Transverse colon (tissue), 4 donors: ENCODE results near the gene CHST13. TPM values are rescaled to one million over a fixed set of nuclear protein-coding genes. Genes with fewer than 3 reads are reported as not detected.

Experiments used
- DNase-seq: peaks from one replicate; pipeline ENCODE4 v3.0.0-alpha.2; 2019
- H3K27ac ChIP-seq, 4 donors: fragments of 200-600 bp; sonication (generic); 2 replicates each; pipeline ENCODE4 v1.5.1; 2016 to 2018; ENCODE audit warnings: inconsistent platforms in 4 of 4
- H3K27me3 ChIP-seq: fragments of 200-600 bp; sonication (generic); 2 replicates; pipeline ENCODE4 v1.5.1; 2017; ENCODE audit warnings: inconsistent platforms
- H3K36me3 ChIP-seq, 4 donors: fragments of 200-600 bp; sonication (generic); 2 replicates each; pipeline ENCODE4 v1.5.1; 2017 to 2019; ENCODE audit warnings: inconsistent platforms in 4 of 4
- H3K4me1 ChIP-seq, 4 donors: fragments of 200-600 bp; sonication (generic); 2 replicates each; pipeline ENCODE4 v1.5.1; 2017 to 2020; ENCODE audit warnings: inconsistent platforms in 4 of 4
- H3K4me3 ChIP-seq, 4 donors: fragments of 200-600 bp; sonication (generic); 1 replicate in 1 of 4; 2 replicates in 3 of 4; pipeline versions ENCODE4 v1.5.1 to v1.6.1; 2017 to 2019; ENCODE audit warnings: inconsistent platforms in 4 of 4
- H3K9me3 ChIP-seq, 2 donors: fragments of 200-600 bp; sonication (generic); 2 replicates each; pipeline ENCODE4 v1.5.1; 2017 to 2019; ENCODE audit warnings: inconsistent platforms in 2 of 2
- CTCF ChIP-seq, 5 experiments: fragments of 200-600 bp in 3 of 5; fragments of 450-650 bp in 2 of 5; sonication (generic) in 3 of 5; IDR thresholded peaks; 1 replicate in 2 of 5; 2 replicates in 3 of 5; pipeline ENCODE4 v1.5.1; 2016 to 2017; ENCODE audit warnings: antibody characterized with exemption in 5 of 5, inconsistent platforms in 3 of 5, mild to moderate bottlenecking in 2 of 5, moderate library complexity in 1 of 5
- EP300 ChIP-seq: sonication (generic); formaldehyde crosslinking; IDR thresholded peaks from one replicate; pipeline ENCODE4 v1.6.1; 2017; ENCODE audit warnings: antibody characterized with exemption, low read depth
- POLR2A ChIP-seq: fragments of 450-650 bp; IDR thresholded peaks from one replicate; pipeline ENCODE4 v1.6.1; 2016; ENCODE audit warnings: antibody characterized with exemption, mild to moderate bottlenecking, moderate library complexity
- POLR2AphosphoS5 ChIP-seq, 3 donors: sonication (generic); formaldehyde crosslinking; IDR thresholded peaks; one replicate each; pipeline ENCODE4 v1.6.1; 2016; ENCODE audit warnings: antibody characterized with exemption in 3 of 3
- WGBS, 2 donors: methylation state at CpG; one replicate each; pipeline ENCODE4 v1.1.5; 2018; ENCODE audit warnings: low coverage in 1 of 2; 5-methylcytosine and 5-hydroxymethylcytosine counted together
- in situ Hi-C, 4 donors: fragments of 200-750 bp; cut with MboI; loops; one replicate each; pipeline versions ENCODE4 v1.15.0 to v1.15.1; 2017; ENCODE audit warnings: low sequenced_read_pairs in 3 of 4, low pct_ligation_motif_present in 1 of 4, low pct_unique_long_range_greater_than_20kb in 1 of 4
- intact Hi-C: fragments of 100-400 bp; cut with DNase I; formaldehyde crosslinking; loops from one replicate; pipeline ENCODE4 v1.15.1; 2023; ENCODE audit warnings: low total_unique reads
- total RNA-seq, 4 donors: library from RNA; depleted of rRNA; stranded (reverse); fragments of >200 nt; gene quantifications; one replicate each; pipeline ENCODE4 v1.1.0, GENCODE V29; 2016

Gene CHST13
- total RNA-seq, 4 donors from 2014 or later = 2.0 to 6.4 (median 4.9) TPM; not detected in 1

GRCh38 chr3:126570103-126570541 lies 46.2 kb downstream of the CHST13 start:
- Histone ChIP-seq H3K4me1 (no peaks in the 10 kb centered on the region), H3K4me3 (no peak overlapping the region), H3K27me3 (peaks cover 5% of the 10 kb centered on the region), H3K27ac (no peak overlapping the region), H3K36me3 (no peaks in the 10 kb centered on the region), H3K9me3 (no peaks in the 10 kb centered on the region)
- no peak for DNase-seq
- in situ Hi-C loops = no loop called here
- TF ChIP-seq CTCF (IDR thresholded peaks at IDR 0.05) (no peak), POLR2A (no peak), POLR2AphosphoS5 (IDR thresholded peaks at IDR 0.05) (no peak), EP300 (no peak)
- intact Hi-C loops = no loop called here
- WGBS, 2 donors = 74% methylated on average over 6 of the region's 6 CpGs; no CpG with 5 or more reads in 1 of the 2 donors

- TF ChIP-seq POLR2A (no peak), POLR2AphosphoS5 (IDR thresholded peaks at IDR 0.05) (no peak), CTCF (IDR thresholded peaks at IDR 0.05) (no peak), EP300 (no peak)
- Histone ChIP-seq H3K4me3 (no peak overlapping the region), H3K36me3 (no peaks in the 10 kb centered on the region), H3K27ac (no peak overlapping the region), H3K27me3 (no peaks in the 10 kb centered on the region), H3K9me3 (no peaks in the 10 kb centered on the region), H3K4me1 (no peaks in the 10 kb centered on the region)
- WGBS, 2 donors = 80% methylated on average over 5 of the region's 7 CpGs; no CpG with 5 or more reads in 1 of the 2 donors
- intact Hi-C loops = no loop called here
- in situ Hi-C loops = no loop called here
- no peak for DNase-seq
These were observed 47.1 kb downstream of the CHST13 start for GRCh38 chr3:126571078-126571477.

GRCh38 chr3:126573492-126574117 lies 49.6 kb downstream of the CHST13 start:
- intact Hi-C loops (no loop called here), in situ Hi-C loops (no loop called here)
- Histone ChIP-seq H3K27ac (no peak overlapping the region), H3K9me3 (no peaks in the 10 kb centered on the region), H3K27me3 (no peaks in the 10 kb centered on the region), H3K36me3 (no peaks in the 10 kb centered on the region), H3K4me1 (no peaks in the 10 kb centered on the region), H3K4me3 (no peak overlapping the region)
- peak; percentile 55 for DNase-seq
- TF ChIP-seq POLR2A (no peak), POLR2AphosphoS5 (IDR thresholded peaks at IDR 0.05) (no peak), CTCF (IDR thresholded peaks at IDR 0.05) (no peak), EP300 (no peak)
- 42 to 54% methylated on average over 5 to 15 of the region's 15 CpGs for WGBS, 2 donors

GRCh38 chr3:126577261-126577660 lies 53.3 kb downstream of the CHST13 start:
- no peak for TF ChIP-seq CTCF (IDR thresholded peaks at IDR 0.05)
- no peak for TF ChIP-seq POLR2AphosphoS5 (IDR thresholded peaks at IDR 0.05)
- TF ChIP-seq EP300 = no peak
- TF ChIP-seq POLR2A = no peak
- DNase-seq = no peak
- H3K9me3 ChIP-seq = no peaks in the 10 kb centered on the region
- H3K4me1 ChIP-seq = no peaks in the 10 kb centered on the region
- 50% methylated on average over 2 of the region's 2 CpGs; no CpG with 5 or more reads in 1 of the 2 donors for WGBS, 2 donors
- H3K27ac ChIP-seq = no peak overlapping the region
- H3K4me3 ChIP-seq = no peak overlapping the region
- no peaks in the 10 kb centered on the region for H3K27me3 ChIP-seq
- intact Hi-C loops = no loop called here
- in situ Hi-C loops = no loop called here
- no peaks in the 10 kb centered on the region for H3K36me3 ChIP-seq
